Measurements from ENCODE around the gene ASIC2.

The ASIC2 gene

DNA sequence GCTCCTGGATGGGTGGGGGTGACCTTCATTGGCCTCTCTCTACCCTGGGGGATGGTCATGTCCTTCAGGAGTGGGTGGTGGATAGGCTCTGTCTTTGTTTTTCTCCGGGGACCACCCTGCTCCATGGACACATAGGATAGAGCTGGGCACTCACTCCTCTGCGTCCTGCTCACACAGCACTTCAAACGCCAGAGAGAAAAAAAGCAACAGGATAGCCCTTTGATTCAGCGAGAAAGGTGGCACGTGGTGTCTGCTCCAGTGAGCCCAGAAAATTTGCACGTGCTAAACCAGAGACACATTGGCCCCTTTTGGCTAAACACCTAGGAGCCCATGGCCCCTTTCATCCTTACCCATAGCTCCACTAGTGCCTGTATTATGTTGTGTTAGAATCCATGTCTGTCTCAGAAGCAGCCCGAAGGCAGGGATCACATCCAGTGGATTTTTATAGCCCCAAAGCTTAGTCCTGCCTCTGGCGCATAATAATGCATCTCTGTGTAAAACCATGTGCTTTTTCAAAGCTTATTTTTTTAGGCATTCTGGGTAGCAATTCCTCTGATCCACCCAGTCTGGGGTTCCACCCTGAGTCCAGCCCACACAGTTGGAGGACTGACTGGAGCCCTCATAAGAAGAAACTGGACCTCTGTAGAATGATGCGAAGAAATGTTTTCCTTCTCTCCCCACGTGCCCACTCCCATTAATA, 90.1 kb downstream of the ASIC2 start:
- no peak for DNase-seq

DNA sequence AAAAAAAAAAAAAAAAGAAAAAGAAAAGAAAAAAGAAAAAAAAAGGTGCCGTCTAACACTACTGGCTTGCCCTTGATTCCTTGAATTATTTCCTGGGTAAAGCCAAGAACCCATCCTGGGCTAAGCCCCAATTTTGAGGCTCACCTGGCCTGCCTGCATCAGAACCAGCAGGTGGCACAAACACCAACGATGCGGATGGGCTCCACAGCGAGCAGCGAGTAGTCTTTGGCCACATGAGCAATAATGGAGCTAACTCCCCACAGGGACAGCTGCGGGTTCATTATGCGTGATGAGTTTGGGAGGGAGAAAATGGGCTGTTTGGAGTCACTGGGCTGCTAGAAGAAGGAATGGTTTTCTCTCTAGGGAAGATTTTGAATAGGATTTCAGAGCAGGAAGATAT, 91.1 kb downstream of the ASIC2 start:
- DNase-seq = no peak

GRCh38 chr17:33201283-33201682, 91.8 kb downstream of the ASIC2 start:
- no peak for DNase-seq

DNA sequence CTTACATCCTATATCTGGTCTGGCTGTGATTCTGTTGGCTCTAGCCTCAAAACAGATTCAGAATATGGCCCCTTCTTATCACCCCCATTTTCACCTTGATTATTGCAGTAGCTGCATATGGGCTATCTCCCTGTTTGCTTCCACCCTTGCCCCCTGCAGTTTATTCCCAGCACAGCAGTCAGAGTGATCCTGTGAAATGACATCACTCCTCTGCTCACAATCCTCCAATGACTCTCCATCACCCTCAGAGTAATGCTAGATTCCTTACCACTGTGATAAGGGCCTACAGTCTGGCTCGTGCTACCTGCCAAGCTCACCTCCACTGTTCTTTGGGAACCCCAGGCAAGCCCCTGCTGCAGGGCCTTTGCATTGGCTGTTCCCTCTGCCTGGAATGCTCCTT, 92.5 kb downstream of the ASIC2 start:
- no peak for DNase-seq

GRCh38 chr17:33199571-33200510, 93.3 kb downstream of the ASIC2 start:
- DNase-seq = no peak

- no peak for DNase-seq
Measured at GRCh38 chr17:33198954-33199353, 94.1 kb downstream of the ASIC2 start.

DNA sequence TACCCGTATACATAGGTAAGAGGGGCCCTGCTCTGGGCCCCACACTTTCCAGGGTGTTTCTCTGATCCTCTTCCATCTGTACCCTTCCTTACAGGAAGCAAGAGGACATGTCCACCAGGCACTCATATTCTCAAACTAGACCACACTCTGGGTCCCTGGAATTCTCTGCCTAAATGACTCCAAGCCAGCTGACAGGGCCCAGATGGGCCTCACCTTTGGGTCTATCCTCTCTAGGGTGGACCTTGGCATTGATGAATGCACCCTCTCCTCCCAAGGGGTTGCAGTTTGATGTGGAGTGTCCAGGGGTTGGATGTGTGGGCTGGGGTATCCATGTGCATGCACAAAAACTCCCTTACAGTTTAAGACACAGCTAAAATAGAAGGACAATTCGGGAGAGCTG, 95.8 kb downstream of the ASIC2 start:
- no peak for DNase-seq

DNA sequence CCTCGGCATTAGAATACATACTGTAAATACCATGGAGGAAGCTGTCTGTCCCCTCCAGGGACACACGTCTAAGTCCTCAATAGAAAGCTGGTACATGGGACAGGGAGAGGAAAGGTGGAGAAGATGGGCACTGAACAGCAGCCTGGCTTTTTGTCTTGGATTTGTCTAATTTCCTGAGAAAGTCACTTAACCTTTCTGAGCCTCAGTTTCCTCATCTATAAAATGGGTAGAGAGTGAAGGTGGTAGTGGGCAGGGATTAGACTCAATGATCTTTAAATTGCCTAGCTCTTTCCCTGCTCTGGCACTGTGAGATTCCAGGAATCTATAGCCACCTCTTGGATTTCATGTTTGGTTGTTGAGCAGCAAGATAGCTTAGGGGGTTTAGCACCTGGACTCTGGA, 96.2 kb downstream of the ASIC2 start:
- no peak for DNase-seq

GRCh38 chr17:33192951-33193911, 99.9 kb downstream of the ASIC2 start:
- DNase-seq = no peak

GRCh38 chr17:33183487-33184026, 109.5 kb downstream of the ASIC2 start:
- no peak for DNase-seq

GRCh38 chr17:33179151-33179550, 113.9 kb downstream of the ASIC2 start:
- no peak for DNase-seq

DNA sequence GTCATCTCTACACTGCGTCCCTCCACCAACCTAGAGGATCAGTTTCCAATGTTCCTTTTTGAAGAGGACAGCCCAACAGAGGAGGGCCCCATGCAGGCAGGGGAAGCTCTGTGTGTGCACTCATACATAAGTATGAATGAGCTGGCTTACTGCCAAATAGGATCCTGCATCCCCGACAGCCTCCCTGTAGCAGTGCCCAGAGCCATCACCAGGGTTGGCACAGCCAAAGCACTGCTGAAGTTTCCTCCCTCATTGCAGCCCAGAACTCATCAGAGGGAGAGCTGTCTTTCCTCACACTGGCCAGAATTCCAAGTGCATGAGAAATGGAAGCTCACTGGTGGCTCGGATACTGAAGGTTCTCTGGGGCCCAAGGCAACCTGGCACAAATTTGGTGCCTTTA, 114.4 kb downstream of the ASIC2 start:
- DNase-seq = no peak

DNA sequence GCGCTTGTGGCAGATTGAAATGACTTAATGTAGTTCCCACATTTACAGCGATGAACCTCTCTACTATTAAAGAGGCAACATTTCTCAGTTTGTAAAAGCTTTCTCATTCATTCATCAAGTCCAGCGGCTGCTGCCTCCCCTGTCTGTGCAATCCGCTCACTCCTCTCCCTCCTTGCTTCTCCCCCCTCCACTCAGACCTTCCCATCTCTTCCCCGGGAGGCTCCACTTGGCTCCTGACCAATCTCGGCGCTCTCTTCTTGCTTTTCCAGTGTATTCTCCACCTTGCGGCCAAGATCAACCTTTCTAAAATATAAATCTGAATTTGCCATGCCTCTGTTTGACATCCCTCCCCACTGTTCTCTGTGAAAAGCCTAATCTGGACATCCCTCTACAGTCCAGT, 117.5 kb downstream of the ASIC2 start:
- DNase-seq = no peak

- DNase-seq = no peak
Measured at GRCh38 chr17:33171931-33172330, 121.2 kb downstream of the ASIC2 start.

DNA sequence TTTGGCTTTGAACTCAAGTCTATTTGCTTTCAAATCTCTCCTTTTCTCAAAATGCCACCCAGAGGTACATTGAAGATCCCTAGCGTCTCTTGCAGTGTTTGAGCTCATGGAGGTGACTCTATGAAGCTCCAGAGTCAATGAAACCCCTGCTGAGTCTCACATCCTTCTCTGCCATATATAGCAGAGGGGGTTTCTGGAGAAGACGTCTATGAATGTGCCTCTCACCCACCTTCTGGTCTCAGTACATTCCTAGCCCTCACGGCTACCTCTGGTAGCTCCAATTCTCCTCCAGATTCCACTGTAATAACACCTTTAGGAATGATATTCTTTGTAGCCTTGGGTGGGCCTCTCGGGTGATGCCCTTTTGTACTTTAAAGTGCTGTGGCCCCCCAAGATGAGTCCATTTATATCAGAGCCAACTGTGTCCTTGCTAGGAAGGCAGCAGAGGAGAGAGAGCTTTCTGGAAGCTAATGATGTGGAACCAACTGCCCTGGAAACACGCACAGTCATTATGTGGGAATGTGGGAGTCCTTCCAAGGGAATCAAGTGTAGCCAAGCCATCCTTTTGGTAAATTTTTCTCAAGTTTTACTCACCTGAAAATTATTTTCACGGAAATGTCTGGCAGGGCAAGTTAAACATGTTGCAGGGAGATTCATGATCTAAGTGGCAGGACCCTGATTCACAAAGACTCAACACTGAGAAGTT, 123.4 kb downstream of the ASIC2 start:
- no peak for DNase-seq

DNA sequence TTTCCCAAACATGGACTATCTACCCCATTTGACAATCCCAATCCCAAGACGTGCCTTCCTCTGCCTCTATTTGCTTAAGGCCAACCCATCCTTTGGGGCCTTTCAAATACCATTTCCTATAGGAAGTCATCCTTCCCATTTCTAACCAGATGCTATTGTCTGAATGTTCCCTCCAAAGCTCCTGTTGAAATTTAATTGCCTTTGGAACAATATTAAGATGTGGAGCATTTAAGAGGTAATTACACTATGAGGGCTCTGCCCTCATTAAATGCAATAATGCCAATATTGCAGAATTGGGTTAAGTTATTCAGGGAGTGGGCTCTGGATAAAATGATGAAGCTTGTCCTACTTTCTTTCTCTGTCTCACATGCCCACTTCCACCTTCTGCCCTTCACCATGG, 125.4 kb downstream of the ASIC2 start:
- DNase-seq = no peak

DNA sequence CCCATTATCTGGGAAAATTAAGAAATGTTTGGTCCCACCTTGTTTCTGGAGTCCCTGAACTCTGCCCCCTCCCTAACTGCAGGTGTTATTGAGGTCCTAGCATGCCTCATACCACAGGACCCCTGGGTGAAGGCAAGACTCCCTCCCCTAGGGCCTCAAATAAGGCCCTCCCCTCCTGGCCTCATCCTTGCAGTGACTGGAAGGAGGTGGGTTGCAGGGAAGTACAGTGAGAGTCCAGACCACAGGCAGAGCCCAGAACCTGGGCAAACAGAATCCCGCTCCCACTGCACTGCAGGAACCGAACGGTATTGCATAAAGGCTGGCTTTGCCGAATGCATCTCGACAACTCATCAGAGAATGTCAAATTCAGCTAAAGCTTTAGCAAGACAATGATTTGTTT, 126.6 kb downstream of the ASIC2 start:
- DNase-seq = no peak

- no peak for DNase-seq
Measured at GRCh38 chr17:33164169-33164881, 128.8 kb downstream of the ASIC2 start.

GRCh38 chr17:33163533-33164168, 129.4 kb downstream of the ASIC2 start:
- DNase-seq = no peak

GRCh38 chr17:33154869-33155455, 138.1 kb downstream of the ASIC2 start:
- no peak for DNase-seq

GRCh38 chr17:33152783-33153182, 140.3 kb downstream of the ASIC2 start:
- no peak for DNase-seq
